H9 (cell line): ENCODE measurements around the gene RCSD1. TPM values are rescaled to one million over a fixed set of nuclear protein-coding genes. Genes with fewer than 3 reads are reported as not detected.

Experiments
- DNase-seq: peaks from one replicate; pipeline ENCODE4 v3.0.0-alpha.2; 2017
- H2AFZ ChIP-seq: one replicate; pipeline ENCODE4 v1.6.1; 2013; ENCODE audit warnings: mild to moderate bottlenecking, low read length, control low read depth, moderate library complexity
- H2AK5ac ChIP-seq: 2 replicates; pipeline ENCODE4 v1.6.1; 2013; ENCODE audit warnings: low read length, control low read depth, mixed read lengths; ENCODE audit not compliant: insufficient read length
- H2BK120ac ChIP-seq: one replicate; pipeline ENCODE4 v1.6.1; 2013; ENCODE audit warnings: low read depth, mild to moderate bottlenecking, low read length, control low read depth, inconsistent platforms; ENCODE audit not compliant: poor library complexity, severe bottlenecking
- H2BK12ac ChIP-seq: 2 replicates; pipeline ENCODE4 v1.6.1; 2013; ENCODE audit warnings: low read length, control low read depth, mixed read lengths, low read depth; ENCODE audit not compliant: insufficient read length
- H2BK15ac ChIP-seq: 2 replicates; pipeline ENCODE4 v1.6.1; 2013; ENCODE audit warnings: low read depth, low read length, control low read depth
- H2BK20ac ChIP-seq: one replicate; pipeline ENCODE4 v1.6.1; 2013; ENCODE audit warnings: low read depth, mild to moderate bottlenecking, low read length, control low read depth, inconsistent platforms; ENCODE audit not compliant: poor library complexity, severe bottlenecking
- H2BK5ac ChIP-seq: 2 replicates; pipeline ENCODE4 v1.6.1; 2013; ENCODE audit warnings: low read length, control low read depth, mixed read lengths; ENCODE audit not compliant: insufficient read length
- H3K14ac ChIP-seq: 2 replicates; pipeline ENCODE4 v1.6.1; 2013; ENCODE audit warnings: low read length, control low read depth; ENCODE audit not compliant: insufficient read depth
- H3K18ac ChIP-seq: 2 replicates; pipeline ENCODE4 v1.6.1; 2013; ENCODE audit warnings: low read depth, mild to moderate bottlenecking, mixed read lengths, low read length, control low read depth; ENCODE audit not compliant: insufficient read length
- H3K23ac ChIP-seq: 2 replicates; pipeline ENCODE4 v1.6.1; 2013; ENCODE audit warnings: low read length, control low read depth, mixed read lengths, low read depth; ENCODE audit not compliant: insufficient read length
- H3K23me2 ChIP-seq: 2 replicates; pipeline ENCODE4 v1.6.1; 2013; ENCODE audit warnings: low read depth, mild to moderate bottlenecking, mixed read lengths, low read length, control low read depth; ENCODE audit not compliant: insufficient read length, poor library complexity, severe bottlenecking
- H3K27ac ChIP-seq: 2 replicates; pipeline ENCODE4 v1.5.1; 2013; ENCODE audit warnings: low read length, control low read depth, mixed read lengths, low read depth; ENCODE audit not compliant: insufficient read length
- H3K27me3 ChIP-seq: 2 replicates; pipeline ENCODE4 v1.6.1; 2013; ENCODE audit warnings: low read length, control low read depth, inconsistent platforms; ENCODE audit not compliant: insufficient read depth
- H3K4ac ChIP-seq: 2 replicates; pipeline ENCODE4 v1.6.1; 2013; ENCODE audit warnings: low read depth, mild to moderate bottlenecking, control low read depth, inconsistent platforms, low read length, moderate library complexity
- H3K4me1 ChIP-seq: 2 replicates; pipeline ENCODE4 v1.6.1; 2013; ENCODE audit warnings: low read length, control low read depth, inconsistent platforms; ENCODE audit not compliant: insufficient read depth
- H3K4me2 ChIP-seq: 2 replicates; pipeline ENCODE4 v1.6.1; 2013; ENCODE audit warnings: low read length, control low read depth, mixed read lengths; ENCODE audit not compliant: insufficient read length, insufficient read depth
- H3K56ac ChIP-seq: 2 replicates; pipeline ENCODE4 v1.6.1; 2013; ENCODE audit warnings: low read depth, mild to moderate bottlenecking, mixed read lengths, low read length, control low read depth; ENCODE audit not compliant: insufficient read length
- H3K79me1 ChIP-seq: 2 replicates; pipeline ENCODE4 v1.6.1; 2013; ENCODE audit warnings: low read depth, mild to moderate bottlenecking, moderate library complexity, low read length, control low read depth, inconsistent platforms; ENCODE audit not compliant: insufficient read depth, poor library complexity, severe bottlenecking
- H3K79me2 ChIP-seq: 2 replicates; pipeline ENCODE4 v1.6.1; 2013; ENCODE audit warnings: low read length, control low read depth, inconsistent platforms; ENCODE audit not compliant: insufficient read depth
- H3K9ac ChIP-seq: 2 replicates; pipeline ENCODE4 v1.6.1; 2013; ENCODE audit warnings: low read length, control low read depth, mixed read lengths; ENCODE audit not compliant: insufficient read length; ENCODE audit errors: extremely low read depth
- H3K9me3 ChIP-seq: one replicate; pipeline ENCODE4 v1.6.1; 2013; ENCODE audit warnings: low read depth, low read length, inconsistent platforms; ENCODE audit not compliant: control insufficient read depth
- H3T11ph ChIP-seq: one replicate; pipeline ENCODE4 v1.6.1; 2013; ENCODE audit warnings: mild to moderate bottlenecking, low read length, control low read depth, inconsistent platforms
- H4K20me1 ChIP-seq: one replicate; pipeline ENCODE4 v1.6.1; 2013; ENCODE audit not compliant: control insufficient read depth, insufficient read length, insufficient read depth
- H4K5ac ChIP-seq: 2 replicates; pipeline ENCODE4 v1.6.1; 2013; ENCODE audit warnings: low read depth, mild to moderate bottlenecking, mixed read lengths, low read length, control low read depth; ENCODE audit not compliant: insufficient read length
- H4K8ac ChIP-seq: replicated peaks from 2 replicates; pipeline ENCODE4 v1.6.1; 2013; ENCODE audit warnings: low read length, control low read depth, mixed read lengths, low read depth; ENCODE audit not compliant: insufficient read length
- H4K91ac ChIP-seq: 2 replicates; pipeline ENCODE4 v1.6.1; 2013; ENCODE audit warnings: low read depth, mild to moderate bottlenecking, moderate library complexity, mixed read lengths, low read length, control low read depth; ENCODE audit not compliant: insufficient read length
- H3K27ac Mint-ChIP-seq, 3 experiments: 2 replicates in 2 of 3; 3 replicates in 1 of 3; pipeline ENCODE4 v1.8.0; 2020 to 2021; ENCODE audit warnings: mixed read lengths in 3 of 3, mild to moderate bottlenecking in 1 of 3, moderate library complexity in 1 of 3
- H3K27me3 Mint-ChIP-seq: 2 replicates; pipeline ENCODE4 v1.8.0; 2021; ENCODE audit warnings: low read depth, mild to moderate bottlenecking, moderate library complexity, mixed read lengths
- H3K36me3 Mint-ChIP-seq, 3 experiments: 2 replicates in 2 of 3; 3 replicates in 1 of 3; pipeline ENCODE4 v1.8.0; 2020 to 2021; ENCODE audit warnings: low read depth in 3 of 3, mixed read lengths in 3 of 3; ENCODE audit not compliant: insufficient read depth in 1 of 3
- H3K4me1 Mint-ChIP-seq, 2 experiments: 2 replicates each; pipeline ENCODE4 v1.8.0; 2020; ENCODE audit warnings: mixed read lengths in 2 of 2
- H3K4me3 Mint-ChIP-seq, 2 experiments: 2 replicates in 1 of 2; 3 replicates in 1 of 2; pipeline ENCODE4 v1.8.0; 2020 to 2021; ENCODE audit warnings: mild to moderate bottlenecking in 2 of 2, mixed read lengths in 2 of 2, moderate library complexity in 1 of 2
- H3K9me3 Mint-ChIP-seq, 2 experiments: 2 replicates in 1 of 2; 3 replicates in 1 of 2; pipeline ENCODE4 v1.8.0; 2020; ENCODE audit warnings: mild to moderate bottlenecking in 2 of 2, mixed read lengths in 2 of 2, moderate library complexity in 1 of 2
- CTCF ChIP-seq: fragments of 200-600 bp; sonication (generic); conservative IDR thresholded peaks from 3 replicates; pipeline ENCODE4 v1.8.0; 2021; ENCODE audit warnings: antibody characterized with exemption, mild to moderate bottlenecking
- WGBS: extraction: QIAGEN DNeasy Blood & Tissue Kit; methylation state at CpG from one replicate; pipeline ENCODE4 v1.1.7; 2013; ENCODE audit warnings: missing lambda C conversion rate, low lambda C conversion rate, mixed read lengths; ENCODE audit not compliant: insufficient read length; ENCODE audit errors: extremely low coverage; 5-methylcytosine and 5-hydroxymethylcytosine counted together
- total RNA-seq: library from RNA; stranded (reverse); gene quantifications from 2 replicates; pipeline ENCODE4 v1.2.1, GENCODE V29; 2021

The RCSD1 gene
- total RNA-seq, 1 experiment from 2014 or later: 0.13 TPM

GRCh38 chr1:167634435-167634834 lies 4.4 kb downstream of the RCSD1 start:
- Histone ChIP-seq H2AFZ (no peak overlapping the region), H3K23me2 (peaks cover 8% of the 10 kb centered on the region), H2BK5ac (no peak overlapping the region), H3K9me3 (no peaks in the 10 kb centered on the region), H3K4ac (no peak overlapping the region), H4K5ac (no peak overlapping the region), H3T11ph (no peak overlapping the region), H3K79me1 (no peaks in the 10 kb centered on the region), H4K91ac (no peak overlapping the region), H3K4me2 (no peak overlapping the region), H3K18ac (no peak overlapping the region), H2BK15ac (no peak overlapping the region), H2AK5ac (no peak overlapping the region), H3K27ac (no peak overlapping the region), H3K23ac (no peak overlapping the region), H4K8ac (no peak overlapping the region), H3K9ac (no peak overlapping the region), H3K27me3 (peaks cover 18% of the 10 kb centered on the region), H4K20me1 (no peaks in the 10 kb centered on the region), H2BK20ac (no peak overlapping the region), H3K56ac (no peak overlapping the region), H3K79me2 (no peaks in the 10 kb centered on the region), H2BK12ac (no peak overlapping the region), H3K14ac (no peak overlapping the region), H3K4me1 (peaks cover 11% of the 10 kb centered on the region; the same call in 1 of the 2 replicates), H2BK120ac (no peak overlapping the region)
- H3K4me1 Mint-ChIP-seq: peaks cover 26 to 27% of the 10 kb centered on the region in 2 experiments
- no peak overlapping the region for H3K27ac Mint-ChIP-seq
- no peak overlapping the region for H3K4me3 Mint-ChIP-seq
- no peak for TF ChIP-seq CTCF
- H3K27me3 Mint-ChIP-seq: peaks cover 79% of the 10 kb centered on the region
- no CpG with 5 or more reads among the region's 2 CpGs for WGBS
- no peak for DNase-seq
- H3K9me3 Mint-ChIP-seq: no peaks in the 10 kb centered on the region
- peaks cover 0 to 2% (median 0%) of the 10 kb centered on the region in 3 experiments; a peak in 2 of 7 replicates for H3K36me3 Mint-ChIP-seq
